H9 (cell line): Measurements from ENCODE around the gene UBE2D2. TPM values are rescaled to one million over a fixed set of nuclear protein-coding genes. Genes with fewer than 3 reads are reported as not detected.

ENCODE experiments used
- DNase-seq: peaks from one replicate; pipeline ENCODE4 v3.0.0-alpha.2; 2017
- H2AFZ ChIP-seq: one replicate; pipeline ENCODE4 v1.6.1; 2013; ENCODE audit warnings: mild to moderate bottlenecking, low read length, control low read depth, moderate library complexity
- H2AK5ac ChIP-seq: 2 replicates; pipeline ENCODE4 v1.6.1; 2013; ENCODE audit warnings: low read length, control low read depth, mixed read lengths; ENCODE audit not compliant: insufficient read length
- H2BK120ac ChIP-seq: one replicate; pipeline ENCODE4 v1.6.1; 2013; ENCODE audit warnings: low read depth, mild to moderate bottlenecking, low read length, control low read depth, inconsistent platforms; ENCODE audit not compliant: poor library complexity, severe bottlenecking
- H2BK12ac ChIP-seq: 2 replicates; pipeline ENCODE4 v1.6.1; 2013; ENCODE audit warnings: low read length, control low read depth, mixed read lengths, low read depth; ENCODE audit not compliant: insufficient read length
- H2BK15ac ChIP-seq: 2 replicates; pipeline ENCODE4 v1.6.1; 2013; ENCODE audit warnings: low read depth, low read length, control low read depth
- H2BK20ac ChIP-seq: one replicate; pipeline ENCODE4 v1.6.1; 2013; ENCODE audit warnings: low read depth, mild to moderate bottlenecking, low read length, control low read depth, inconsistent platforms; ENCODE audit not compliant: poor library complexity, severe bottlenecking
- H2BK5ac ChIP-seq: 2 replicates; pipeline ENCODE4 v1.6.1; 2013; ENCODE audit warnings: low read length, control low read depth, mixed read lengths; ENCODE audit not compliant: insufficient read length
- H3K14ac ChIP-seq: 2 replicates; pipeline ENCODE4 v1.6.1; 2013; ENCODE audit warnings: low read length, control low read depth; ENCODE audit not compliant: insufficient read depth
- H3K18ac ChIP-seq: 2 replicates; pipeline ENCODE4 v1.6.1; 2013; ENCODE audit warnings: low read depth, mild to moderate bottlenecking, mixed read lengths, low read length, control low read depth; ENCODE audit not compliant: insufficient read length
- H3K23ac ChIP-seq: 2 replicates; pipeline ENCODE4 v1.6.1; 2013; ENCODE audit warnings: low read length, control low read depth, mixed read lengths, low read depth; ENCODE audit not compliant: insufficient read length
- H3K23me2 ChIP-seq: 2 replicates; pipeline ENCODE4 v1.6.1; 2013; ENCODE audit warnings: low read depth, mild to moderate bottlenecking, mixed read lengths, low read length, control low read depth; ENCODE audit not compliant: insufficient read length, poor library complexity, severe bottlenecking
- H3K27ac ChIP-seq: 2 replicates; pipeline ENCODE4 v1.5.1; 2013; ENCODE audit warnings: low read length, control low read depth, mixed read lengths, low read depth; ENCODE audit not compliant: insufficient read length
- H3K27me3 ChIP-seq: 2 replicates; pipeline ENCODE4 v1.6.1; 2013; ENCODE audit warnings: low read length, control low read depth, inconsistent platforms; ENCODE audit not compliant: insufficient read depth
- H3K4ac ChIP-seq: 2 replicates; pipeline ENCODE4 v1.6.1; 2013; ENCODE audit warnings: low read depth, mild to moderate bottlenecking, control low read depth, inconsistent platforms, low read length, moderate library complexity
- H3K4me1 ChIP-seq: 2 replicates; pipeline ENCODE4 v1.6.1; 2013; ENCODE audit warnings: low read length, control low read depth, inconsistent platforms; ENCODE audit not compliant: insufficient read depth
- H3K4me2 ChIP-seq: 2 replicates; pipeline ENCODE4 v1.6.1; 2013; ENCODE audit warnings: low read length, control low read depth, mixed read lengths; ENCODE audit not compliant: insufficient read length, insufficient read depth
- H3K56ac ChIP-seq: 2 replicates; pipeline ENCODE4 v1.6.1; 2013; ENCODE audit warnings: low read depth, mild to moderate bottlenecking, mixed read lengths, low read length, control low read depth; ENCODE audit not compliant: insufficient read length
- H3K79me1 ChIP-seq: 2 replicates; pipeline ENCODE4 v1.6.1; 2013; ENCODE audit warnings: low read depth, mild to moderate bottlenecking, moderate library complexity, low read length, control low read depth, inconsistent platforms; ENCODE audit not compliant: insufficient read depth, poor library complexity, severe bottlenecking
- H3K79me2 ChIP-seq: 2 replicates; pipeline ENCODE4 v1.6.1; 2013; ENCODE audit warnings: low read length, control low read depth, inconsistent platforms; ENCODE audit not compliant: insufficient read depth
- H3K9ac ChIP-seq: 2 replicates; pipeline ENCODE4 v1.6.1; 2013; ENCODE audit warnings: low read length, control low read depth, mixed read lengths; ENCODE audit not compliant: insufficient read length; ENCODE audit errors: extremely low read depth
- H3K9me3 ChIP-seq: one replicate; pipeline ENCODE4 v1.6.1; 2013; ENCODE audit warnings: low read depth, low read length, inconsistent platforms; ENCODE audit not compliant: control insufficient read depth
- H3T11ph ChIP-seq: one replicate; pipeline ENCODE4 v1.6.1; 2013; ENCODE audit warnings: mild to moderate bottlenecking, low read length, control low read depth, inconsistent platforms
- H4K20me1 ChIP-seq: one replicate; pipeline ENCODE4 v1.6.1; 2013; ENCODE audit not compliant: control insufficient read depth, insufficient read length, insufficient read depth
- H4K5ac ChIP-seq: 2 replicates; pipeline ENCODE4 v1.6.1; 2013; ENCODE audit warnings: low read depth, mild to moderate bottlenecking, mixed read lengths, low read length, control low read depth; ENCODE audit not compliant: insufficient read length
- H4K8ac ChIP-seq: replicated peaks from 2 replicates; pipeline ENCODE4 v1.6.1; 2013; ENCODE audit warnings: low read length, control low read depth, mixed read lengths, low read depth; ENCODE audit not compliant: insufficient read length
- H4K91ac ChIP-seq: 2 replicates; pipeline ENCODE4 v1.6.1; 2013; ENCODE audit warnings: low read depth, mild to moderate bottlenecking, moderate library complexity, mixed read lengths, low read length, control low read depth; ENCODE audit not compliant: insufficient read length
- H3K27ac Mint-ChIP-seq, 3 experiments: 2 replicates in 2 of 3; 3 replicates in 1 of 3; pipeline ENCODE4 v1.8.0; 2020 to 2021; ENCODE audit warnings: mixed read lengths in 3 of 3, mild to moderate bottlenecking in 1 of 3, moderate library complexity in 1 of 3
- H3K27me3 Mint-ChIP-seq: 2 replicates; pipeline ENCODE4 v1.8.0; 2021; ENCODE audit warnings: low read depth, mild to moderate bottlenecking, moderate library complexity, mixed read lengths
- H3K36me3 Mint-ChIP-seq, 3 experiments: 2 replicates in 2 of 3; 3 replicates in 1 of 3; pipeline ENCODE4 v1.8.0; 2020 to 2021; ENCODE audit warnings: low read depth in 3 of 3, mixed read lengths in 3 of 3; ENCODE audit not compliant: insufficient read depth in 1 of 3
- H3K4me1 Mint-ChIP-seq, 2 experiments: 2 replicates each; pipeline ENCODE4 v1.8.0; 2020; ENCODE audit warnings: mixed read lengths in 2 of 2
- H3K4me3 Mint-ChIP-seq, 2 experiments: 2 replicates in 1 of 2; 3 replicates in 1 of 2; pipeline ENCODE4 v1.8.0; 2020 to 2021; ENCODE audit warnings: mild to moderate bottlenecking in 2 of 2, mixed read lengths in 2 of 2, moderate library complexity in 1 of 2
- H3K9me3 Mint-ChIP-seq, 2 experiments: 2 replicates in 1 of 2; 3 replicates in 1 of 2; pipeline ENCODE4 v1.8.0; 2020; ENCODE audit warnings: mild to moderate bottlenecking in 2 of 2, mixed read lengths in 2 of 2, moderate library complexity in 1 of 2
- CTCF ChIP-seq: fragments of 200-600 bp; sonication (generic); conservative IDR thresholded peaks from 3 replicates; pipeline ENCODE4 v1.8.0; 2021; ENCODE audit warnings: antibody characterized with exemption, mild to moderate bottlenecking
- WGBS: extraction: QIAGEN DNeasy Blood & Tissue Kit; methylation state at CpG from one replicate; pipeline ENCODE4 v1.1.7; 2013; ENCODE audit warnings: missing lambda C conversion rate, low lambda C conversion rate, mixed read lengths; ENCODE audit not compliant: insufficient read length; ENCODE audit errors: extremely low coverage; 5-methylcytosine and 5-hydroxymethylcytosine counted together
- total RNA-seq: library from RNA; stranded (reverse); gene quantifications from 2 replicates; pipeline ENCODE4 v1.2.1, GENCODE V29; 2021

The UBE2D2 gene
- total RNA-seq, 1 experiment from 2014 or later, result 236 TPM

- Histone ChIP-seq H3K14ac (no peak overlapping the region), H4K5ac (no peak overlapping the region), H3K27me3 (peaks cover 14% of the 10 kb centered on the region; the same call in 1 of the 2 replicates), H3K4me2 (no peak overlapping the region), H2BK15ac (no peak overlapping the region), H2AK5ac (no peak overlapping the region), H3K9ac (no peak overlapping the region), H3K79me1 (no peaks in the 10 kb centered on the region), H3K56ac (no peak overlapping the region), H3K18ac (no peak overlapping the region), H3K4me1 (peaks cover 17% of the 10 kb centered on the region; the same call in 1 of the 2 replicates), H3K4ac (no peak overlapping the region), H3K23me2 (peaks cover 4% of the 10 kb centered on the region), H2BK12ac (no peak overlapping the region), H2BK5ac (no peak overlapping the region), H3T11ph (no peak overlapping the region), H3K9me3 (no peaks in the 10 kb centered on the region), H3K27ac (no peak overlapping the region), H4K91ac (no peak overlapping the region), H4K20me1 (no peaks in the 10 kb centered on the region), H3K23ac (no peak overlapping the region), H4K8ac (no peak overlapping the region), H2BK20ac (no peak overlapping the region), H2BK120ac (no peak overlapping the region), H2AFZ (no peak overlapping the region), H3K79me2 (no peaks in the 10 kb centered on the region)
- H3K27me3 Mint-ChIP-seq, result peaks cover 51% of the 10 kb centered on the region
- DNase-seq, result no peak
- TF ChIP-seq CTCF, result no peak
- H3K4me3 Mint-ChIP-seq, result no peak overlapping the region
- no peak overlapping the region for H3K27ac Mint-ChIP-seq
- peaks cover 53 to 64% of the 10 kb centered on the region in 2 experiments for H3K4me1 Mint-ChIP-seq
- H3K9me3 Mint-ChIP-seq, result no peaks in the 10 kb centered on the region; a peak in 1 of 5 replicates
- WGBS, result no CpG with 5 or more reads among the region's 5 CpGs
- H3K36me3 Mint-ChIP-seq, result peaks cover 0 to 15% (median 0%) of the 10 kb centered on the region in 3 experiments; a peak in 3 of 7 replicates
These were observed 82.9 kb downstream of the UBE2D2 start for GRCh38 chr5:139644001-139644456.
